ENCODE results near the gene LGALS8. TPM values are rescaled to one million over a fixed set of nuclear protein-coding genes. Genes with fewer than 3 reads are reported as not detected.
"Not testable (repeated sequence)": the region's sequence is repeated elsewhere in the genome, so short reads cannot be mapped to it uniquely, and the experiment has no call there.

LGALS8 gene
- total RNA-seq (2014; rRNA removed; shearing (Covaris generic)), result 89.3 and 97.9 TPM in 2 replicates

GRCh38 chr1:236523704-236524141 lies at the start of gene LGALS8:
LGALS8 (plus strand) TSS chr1:236523982; CDS start chr1:236526071, 2,089 bp downstream.
- peak; percentile 87 for DNase-seq (ENCODE audit: low read depth)

- no peak for DNase-seq (ENCODE audit: low read depth)
Measured at GRCh38 chr1:236476019-236476418, 47.8 kb upstream of the LGALS8 start.

- no peak for DNase-seq (ENCODE audit: low read depth)
Measured at GRCh38 chr1:236480758-236481436, 42.9 kb upstream of the LGALS8 start.

GRCh38 chr1:236484310-236484971 lies 39.3 kb upstream of the LGALS8 start:
- no peak for DNase-seq (ENCODE audit: low read depth)

GRCh38 chr1:236486356-236487002 lies 37.3 kb upstream of the LGALS8 start:
- DNase-seq (ENCODE audit: low read depth), result no peak

- DNase-seq (ENCODE audit: low read depth), result not testable (repeated sequence)
Measured at GRCh38 chr1:236489161-236489560, 34.6 kb upstream of the LGALS8 start.

GRCh38 chr1:236489710-236490377 lies 33.9 kb upstream of the LGALS8 start:
- DNase-seq (ENCODE audit: low read depth), result peak; percentile 50

GRCh38 chr1:236491469-236492136 lies 32.2 kb upstream of the LGALS8 start:
- no peak for DNase-seq (ENCODE audit: low read depth)

GRCh38 chr1:236492378-236492777 lies 31.4 kb upstream of the LGALS8 start:
- DNase-seq (ENCODE audit: low read depth), result no peak

GRCh38 chr1:236494082-236494481 lies 29.7 kb upstream of the LGALS8 start:
- no peak for DNase-seq (ENCODE audit: low read depth)

GRCh38 chr1:236494586-236495466 lies 29.0 kb upstream of the LGALS8 start:
- no peak for DNase-seq (ENCODE audit: low read depth)

- no peak for DNase-seq (ENCODE audit: low read depth)
Measured at GRCh38 chr1:236495467-236496112, 28.2 kb upstream of the LGALS8 start.

GRCh38 chr1:236497908-236498307 lies 25.9 kb upstream of the LGALS8 start:
- no peak for DNase-seq (ENCODE audit: low read depth)

GRCh38 chr1:236501093-236501492 lies 22.7 kb upstream of the LGALS8 start:
- no peak for DNase-seq (ENCODE audit: low read depth)

- peak; percentile 71 for DNase-seq (ENCODE audit: low read depth)
Measured at GRCh38 chr1:236502579-236502971, 21.2 kb upstream of the LGALS8 start.

GRCh38 chr1:236502972-236503639 lies 20.7 kb upstream of the LGALS8 start:
- DNase-seq (ENCODE audit: low read depth), result peak; percentile 93

GRCh38 chr1:236504338-236504737 lies 19.4 kb upstream of the LGALS8 start:
- not testable (repeated sequence) for DNase-seq (ENCODE audit: low read depth)

- peak; percentile 63 for DNase-seq (ENCODE audit: low read depth)
Measured at GRCh38 chr1:236507022-236507700, 16.6 kb upstream of the LGALS8 start.

- DNase-seq (ENCODE audit: low read depth), result no peak
Measured at GRCh38 chr1:236508593-236509027, 15.2 kb upstream of the LGALS8 start.

All from Daoy (cell line).